ENCODE data around the gene INSRR.

- TF ChIP-seq EGR1 (IDR thresholded peaks at IDR 0.05) (no peak), TEAD4 (IDR thresholded peaks at IDR 0.05) (no peak), TCF12 (IDR thresholded peaks at IDR 0.05; ENCODE audit: low read depth) (no peak), CEBPB (IDR thresholded peaks at IDR 0.05) (no peak), EP300 (IDR thresholded peaks at IDR 0.05; ENCODE audit: borderline replicate concordance) (no peak), CREB1 (IDR thresholded peaks at IDR 0.05; ENCODE audit: low read depth) (no peak), MAX (IDR thresholded peaks at IDR 0.05) (no peak), FOXM1 (IDR thresholded peaks at IDR 0.05; ENCODE audit: borderline replicate concordance, low read depth) (no peak), RAD21 (IDR thresholded peaks at IDR 0.05; ENCODE audit: low read depth) (no peak), TAF1 (IDR thresholded peaks at IDR 0.05; ENCODE audit: low read depth) (no peak), NFIC (IDR thresholded peaks at IDR 0.05) (no peak), YY1 (IDR thresholded peaks at IDR 0.05; ENCODE audit: low read depth) (no peak)
- TF ChIP-seq, protein P1, sequence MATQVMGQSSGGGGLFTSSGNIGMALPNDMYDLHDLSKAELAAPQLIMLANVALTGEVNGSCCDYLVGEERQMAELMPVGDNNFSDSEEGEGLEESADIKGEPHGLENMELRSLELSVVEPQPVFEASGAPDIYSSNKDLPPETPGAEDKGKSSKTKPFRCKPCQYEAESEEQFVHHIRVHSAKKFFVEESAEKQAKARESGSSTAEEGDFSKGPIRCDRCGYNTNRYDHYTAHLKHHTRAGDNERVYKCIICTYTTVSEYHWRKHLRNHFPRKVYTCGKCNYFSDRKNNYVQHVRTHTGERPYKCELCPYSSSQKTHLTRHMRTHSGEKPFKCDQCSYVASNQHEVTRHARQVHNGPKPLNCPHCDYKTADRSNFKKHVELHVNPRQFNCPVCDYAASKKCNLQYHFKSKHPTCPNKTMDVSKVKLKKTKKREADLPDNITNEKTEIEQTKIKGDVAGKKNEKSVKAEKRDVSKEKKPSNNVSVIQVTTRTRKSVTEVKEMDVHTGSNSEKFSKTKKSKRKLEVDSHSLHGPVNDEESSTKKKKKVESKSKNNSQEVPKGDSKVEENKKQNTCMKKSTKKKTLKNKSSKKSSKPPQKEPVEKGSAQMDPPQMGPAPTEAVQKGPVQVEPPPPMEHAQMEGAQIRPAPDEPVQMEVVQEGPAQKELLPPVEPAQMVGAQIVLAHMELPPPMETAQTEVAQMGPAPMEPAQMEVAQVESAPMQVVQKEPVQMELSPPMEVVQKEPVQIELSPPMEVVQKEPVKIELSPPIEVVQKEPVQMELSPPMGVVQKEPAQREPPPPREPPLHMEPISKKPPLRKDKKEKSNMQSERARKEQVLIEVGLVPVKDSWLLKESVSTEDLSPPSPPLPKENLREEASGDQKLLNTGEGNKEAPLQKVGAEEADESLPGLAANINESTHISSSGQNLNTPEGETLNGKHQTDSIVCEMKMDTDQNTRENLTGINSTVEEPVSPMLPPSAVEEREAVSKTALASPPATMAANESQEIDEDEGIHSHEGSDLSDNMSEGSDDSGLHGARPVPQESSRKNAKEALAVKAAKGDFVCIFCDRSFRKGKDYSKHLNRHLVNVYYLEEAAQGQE (IDR thresholded peaks at IDR 0.05; ENCODE audit: low read depth): no peak
These were observed 42.1 kb upstream of the INSRR start for GRCh38 chr1:156900896-156901589.
